CD4-positive, alpha-beta memory T cell (primary cell): ENCODE results near the gene SUGCT. TPM values are rescaled to one million over a fixed set of nuclear protein-coding genes. Genes with fewer than 3 reads are reported as not detected.

ENCODE experiments used
- CTCF ChIA-PET: fragments of 350-600 bp; sonication (Branson Sonifier 250); formaldehyde crosslinking; loops from one replicate; lab custom pipeline; 2021; ENCODE audit warnings: inconsistent platforms; ENCODE audit not compliant: partially characterized antibody; lab: Charles Lee
- POLR2A ChIA-PET: fragments of 350-600 bp; sonication (Branson Sonifier 250); formaldehyde crosslinking; loops from one replicate; lab custom pipeline; 2021; ENCODE audit not compliant: partially characterized antibody; lab: Charles Lee
- DNase-seq, 5 donors: peaks; one replicate each; pipeline versions ENCODE4 v3.0.0 to v3.0.0-alpha.2; 2020 to 2022; ENCODE audit warnings: mixed read lengths in 1 of 5
- H3K27ac ChIP-seq: one replicate; pipeline ENCODE4 v1.7.0; 2013; ENCODE audit warnings: low read depth, low read length
- H3K27me3 ChIP-seq: 2 replicates; pipeline ENCODE4 v1.7.0; 2013; ENCODE audit warnings: mild to moderate bottlenecking, low read length, moderate library complexity; ENCODE audit not compliant: insufficient read depth
- H3K36me3 ChIP-seq: 2 replicates; pipeline ENCODE4 v1.7.0; 2013; ENCODE audit warnings: mild to moderate bottlenecking, low read length, moderate library complexity; ENCODE audit not compliant: insufficient read depth
- H3K4me1 ChIP-seq: 2 replicates; pipeline ENCODE4 v1.7.0; 2013; ENCODE audit warnings: mild to moderate bottlenecking, low read length, moderate library complexity; ENCODE audit not compliant: insufficient read depth
- H3K4me3 ChIP-seq, 2 donors: one replicate each; pipeline ENCODE4 v1.7.0; 2013; ENCODE audit warnings: low read length in 2 of 2, mild to moderate bottlenecking in 1 of 2
- H3K9me3 ChIP-seq, 2 donors: one replicate each; pipeline ENCODE4 v1.7.0; 2013; ENCODE audit warnings: low read length in 2 of 2, control low read depth in 1 of 2; ENCODE audit not compliant: control insufficient read depth in 1 of 2
- H3K27ac Mint-ChIP-seq, 7 donors: one replicate each; pipeline ENCODE4 v1.8.0; 2020 to 2021; ENCODE audit warnings: mixed read lengths in 7 of 7, mild to moderate bottlenecking in 6 of 7, inconsistent platforms in 3 of 7, moderate library complexity in 3 of 7
- H3K27me3 Mint-ChIP-seq, 2 donors: one replicate each; pipeline ENCODE4 v1.8.0; 2020 to 2021; ENCODE audit warnings: mixed read lengths in 2 of 2
- H3K36me3 Mint-ChIP-seq, 2 donors: one replicate each; pipeline ENCODE4 v1.8.0; 2020 to 2021; ENCODE audit warnings: mixed read lengths in 2 of 2, inconsistent platforms in 1 of 2, mild to moderate bottlenecking in 1 of 2
- H3K4me1 Mint-ChIP-seq, 4 donors: one replicate each; pipeline ENCODE4 v1.8.0; 2020 to 2021; ENCODE audit warnings: mixed read lengths in 4 of 4, mild to moderate bottlenecking in 1 of 4
- H3K4me3 Mint-ChIP-seq, 8 donors: one replicate each; pipeline ENCODE4 v1.8.0; 2020 to 2021; ENCODE audit warnings: mixed read lengths in 8 of 8, mild to moderate bottlenecking in 7 of 8, moderate library complexity in 6 of 8, inconsistent platforms in 3 of 8
- H3K9me3 Mint-ChIP-seq, 8 donors: one replicate each; pipeline ENCODE4 v1.8.0; 2020 to 2021; ENCODE audit warnings: mixed read lengths in 8 of 8, mild to moderate bottlenecking in 5 of 8, inconsistent platforms in 3 of 8, moderate library complexity in 1 of 8
- intact Hi-C: fragments of 100-400 bp; cut with micrococcal nuclease; formaldehyde crosslinking; loops from one replicate; pipeline ENCODE4 v1.15.1; 2023
- polyA plus RNA-seq, 2 donors: library from polyadenylated mRNA; unstranded; fragments of 300-500 nt; fragmentation: Illumina TruSeq; gene quantifications; one replicate each; pipeline ENCODE4 v1.2.3, GENCODE V29; 2021
- total RNA-seq, 2 experiments: library from RNA; stranded (reverse); gene quantifications; one replicate each; pipeline ENCODE4 v1.2.3, GENCODE V29; 2021

SUGCT gene
- 1 to 10 TPM; 1.7 to 4.4 TPM for total RNA-seq
- polyA plus RNA-seq: under 1 TPM; 0.41 to 0.80 TPM

DNA sequence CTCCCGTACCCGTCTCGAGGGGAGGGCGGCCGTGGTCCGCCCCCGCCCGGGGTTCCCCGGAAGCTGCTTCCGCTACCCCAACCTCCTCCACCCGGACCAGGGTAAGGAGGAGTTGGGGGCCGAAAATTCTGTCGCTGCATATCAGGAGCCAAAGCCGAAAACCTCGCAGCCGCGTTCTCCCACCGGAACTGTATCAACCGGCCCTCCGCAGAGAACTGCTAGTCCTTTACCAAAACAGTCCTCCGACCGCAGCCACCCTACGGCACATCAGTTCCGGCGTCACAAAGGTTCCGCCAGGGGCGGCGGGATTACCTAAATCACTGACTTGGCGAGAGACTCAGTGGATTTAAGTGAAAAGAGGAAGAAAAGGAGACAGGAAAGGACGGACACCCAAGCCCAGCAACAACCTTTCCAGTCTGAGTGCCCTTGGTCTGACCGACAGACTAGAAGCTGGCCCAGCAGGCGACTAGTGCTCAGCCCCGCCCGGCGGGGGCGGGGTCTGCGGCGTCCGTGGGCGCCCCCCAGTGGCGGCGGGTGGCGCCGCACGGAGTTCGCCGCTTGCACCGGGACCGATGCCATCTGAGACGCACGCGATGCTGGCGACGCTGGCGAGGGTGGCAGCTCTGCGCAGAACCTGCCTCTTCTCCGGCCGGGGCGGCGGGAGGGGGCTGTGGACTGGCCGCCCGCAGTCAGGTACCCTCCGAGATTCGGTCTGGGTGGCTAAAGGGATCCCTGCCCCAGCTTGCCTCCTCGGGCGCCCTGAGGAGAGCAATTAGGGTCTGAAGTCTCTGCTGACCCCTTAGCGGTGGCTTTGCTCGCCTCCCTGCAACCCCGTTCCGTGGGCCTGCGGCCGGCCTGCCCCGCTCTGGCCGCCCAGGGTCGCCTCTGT is at the start of gene SUGCT, which contains the start of gene MPLKIP:
Gene SUGCT, plus strand, starts transcription at position 578 of the 889 bp plus-strand sequence.
Gene MPLKIP, minus strand, starts transcription at position 195 of the 889 bp plus-strand sequence. Its CDS starts 55 bp downstream, at position 140.
- CTCF ChIA-PET: interaction anchor here (0.6 to 2.1 kb wide), 8 partner anchors 9 to 511 kb away, joined by 3 to 8 read pairs (median 4); partner anchors contain the start of gene RALA

DNA sequence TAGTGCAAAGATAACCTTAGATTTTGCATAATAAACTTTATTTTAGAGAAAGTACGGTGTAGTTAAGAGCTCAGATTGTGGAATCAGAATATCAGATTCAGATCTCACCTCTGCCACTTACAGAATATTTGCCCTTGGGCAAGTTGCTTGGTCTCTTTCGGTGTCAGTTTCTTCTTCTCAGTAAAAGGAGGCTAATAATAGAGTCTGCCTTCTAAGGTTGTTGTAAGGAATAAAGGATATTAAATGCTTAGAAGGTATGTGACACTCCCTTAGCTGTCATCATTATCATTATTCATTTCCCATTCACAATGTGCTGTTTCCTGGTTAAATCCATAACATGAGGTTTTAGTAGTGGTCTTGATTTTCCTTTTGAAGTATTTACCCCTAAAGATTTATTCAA is 42.6 kb upstream of the SUGCT start:
- no peak overlapping the region for H3K27ac Mint-ChIP-seq
- H3K36me3 ChIP-seq: peaks cover 52% of the 10 kb centered on the region
- no peak overlapping the region for H3K4me3 Mint-ChIP-seq
- no peaks in the 10 kb centered on the region for H3K9me3 ChIP-seq
- H3K9me3 Mint-ChIP-seq: no peaks in the 10 kb centered on the region
- no peak for DNase-seq
- no peak overlapping the region for H3K27ac ChIP-seq
- no peaks in the 10 kb centered on the region for H3K27me3 ChIP-seq
- no peaks in the 10 kb centered on the region for H3K27me3 Mint-ChIP-seq
- ChIA-PET CTCF (no interaction called here), POLR2A (interaction anchor here (0.7 kb wide), 1 partner anchor 512 kb away, joined by 3 read pairs; no protein-coding TSS in a partner anchor)
- intact Hi-C loops: no loop called here
- no peaks in the 10 kb centered on the region for H3K4me1 ChIP-seq
- no peak overlapping the region for H3K4me3 ChIP-seq
- H3K4me1 Mint-ChIP-seq: peaks cover 0 to 3% (median 2%) of the 10 kb centered on the region in 4 donors
- H3K36me3 Mint-ChIP-seq: peaks cover 42 to 63% of the 10 kb centered on the region in 2 donors

More for the DNA sequence above, at the start of gene SUGCT, which contains the start of gene MPLKIP:
- peaks cover 38% of the 10 kb centered on the region for H3K4me1 ChIP-seq
- Mint-ChIP-seq H3K9me3 (no peaks in the 10 kb centered on the region), H3K4me1 (peaks cover 15 to 49% (median 27%) of the 10 kb centered on the region in 4 donors), H3K27me3 (peaks cover 0 to 4% of the 10 kb centered on the region in 2 donors), H3K36me3 (peaks cover 0 to 15% of the 10 kb centered on the region in 2 donors), H3K4me3 (peak within 1 kb of the TSS; percentile 93 to 100 (median 98)), H3K27ac (peak within 1 kb of the TSS; percentile 94 to 100 (median 98))
- DNase-seq: peak; percentile 87 to 93 (median 90)
- no peaks in the 10 kb centered on the region for H3K9me3 ChIP-seq
- peak within 1 kb of the TSS; percentile 87 for H3K27ac ChIP-seq
- H3K4me3 ChIP-seq: peak within 1 kb of the TSS; percentile 98 to 99
- H3K27me3 ChIP-seq: no peaks in the 10 kb centered on the region
- POLR2A ChIA-PET: interaction anchor here (0.7 to 4.0 kb wide), 7 partner anchors 12 to 568 kb away, joined by 3 to 54 read pairs (median 4); partner anchors contain the start of genes CDK13, RALA and YAE1
- intact Hi-C loops: loop anchor here (1.0 to 5.0 kb wide), 5 partner anchors 185 to 1227 kb away; partner anchors contain the start of genes VPS41 and YAE1
- no peaks in the 10 kb centered on the region for H3K36me3 ChIP-seq

DNA sequence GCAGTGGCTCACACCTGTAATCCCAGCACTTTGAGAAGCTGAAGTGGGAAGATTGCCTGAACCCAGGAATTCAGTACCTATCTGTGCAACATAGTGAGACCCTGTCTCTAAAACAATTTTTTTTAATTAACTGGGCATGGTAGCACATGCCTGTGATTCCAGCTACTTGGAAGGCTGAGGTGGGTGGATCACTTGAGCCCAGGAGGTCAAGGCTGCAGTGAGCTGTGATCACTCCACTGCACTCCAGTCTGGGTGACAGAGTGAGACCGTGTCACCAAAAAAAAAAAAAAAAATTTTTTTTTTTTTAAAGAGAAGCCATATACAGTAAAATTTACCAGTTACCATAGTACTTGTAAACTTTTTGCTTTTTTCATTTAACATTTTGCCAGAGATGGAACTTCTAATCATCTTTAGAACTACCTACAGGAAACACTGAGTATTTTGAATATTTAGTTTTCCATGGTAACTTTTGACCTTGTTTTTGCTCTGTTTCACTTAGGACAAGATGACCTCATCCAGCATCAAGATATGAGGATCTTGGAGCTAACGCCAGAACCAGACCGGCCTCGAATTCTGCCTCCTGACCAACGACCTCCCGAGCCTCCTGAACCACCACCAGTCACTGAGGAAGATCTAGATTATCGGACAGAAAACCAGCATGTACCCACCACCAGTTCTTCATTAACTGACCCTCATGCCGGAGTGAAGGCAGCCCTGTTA is 41.0 kb upstream of the SUGCT start:
- H3K27me3 ChIP-seq: no peaks in the 10 kb centered on the region
- no peaks in the 10 kb centered on the region for H3K27me3 Mint-ChIP-seq
- H3K4me1 Mint-ChIP-seq: peaks cover 0 to 7% (median 3%) of the 10 kb centered on the region in 4 donors
- no peak for DNase-seq
- ChIA-PET CTCF (no interaction called here), POLR2A (no interaction called here)
- H3K36me3 ChIP-seq: peaks cover 42% of the 10 kb centered on the region
- peaks cover 37 to 56% of the 10 kb centered on the region in 2 donors for H3K36me3 Mint-ChIP-seq
- no peaks in the 10 kb centered on the region for H3K9me3 Mint-ChIP-seq
- peak overlapping the region in 4 of 7 donors; percentile 15 to 54 (median 32) for H3K27ac Mint-ChIP-seq
- no peaks in the 10 kb centered on the region for H3K4me1 ChIP-seq
- no peaks in the 10 kb centered on the region for H3K9me3 ChIP-seq
- no peak overlapping the region for H3K4me3 ChIP-seq
- intact Hi-C loops: no loop called here
- peak overlapping the region in 1 of 8 donors; percentile 26 for H3K4me3 Mint-ChIP-seq
- H3K27ac ChIP-seq: no peak overlapping the region

DNA sequence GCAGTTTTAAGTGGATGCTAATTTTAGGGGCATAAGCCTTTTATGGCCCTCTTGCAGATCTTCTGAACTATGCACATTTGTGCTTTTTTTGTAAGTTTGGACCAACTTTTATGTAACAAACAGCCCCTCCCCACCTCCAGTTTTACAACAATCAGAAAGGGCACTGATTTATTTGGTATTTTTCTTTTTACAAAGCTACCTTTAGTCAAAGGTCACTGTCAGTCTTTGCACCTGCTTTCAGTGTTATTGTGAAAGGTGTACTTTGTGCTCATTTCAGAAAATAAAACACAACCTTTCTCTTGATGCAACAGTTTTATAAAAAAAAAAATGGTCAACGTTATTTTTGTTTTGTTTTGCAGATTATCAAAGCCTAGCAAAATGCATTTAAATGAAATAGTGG is 39.6 kb upstream of the SUGCT start:
- Histone ChIP-seq H3K36me3 (peaks cover 36% of the 10 kb centered on the region), H3K4me1 (no peaks in the 10 kb centered on the region), H3K9me3 (no peaks in the 10 kb centered on the region), H3K27ac (no peak overlapping the region), H3K4me3 (no peak overlapping the region), H3K27me3 (no peaks in the 10 kb centered on the region)
- Mint-ChIP-seq H3K4me3 (no peak overlapping the region), H3K36me3 (peaks cover 27 to 45% of the 10 kb centered on the region in 2 donors), H3K27me3 (no peaks in the 10 kb centered on the region), H3K4me1 (peaks cover 0 to 7% (median 5%) of the 10 kb centered on the region in 4 donors), H3K9me3 (no peaks in the 10 kb centered on the region), H3K27ac (peak overlapping the region in 3 of 7 donors; percentile 22 to 47 (median 41))
- intact Hi-C loops: no loop called here
- ChIA-PET CTCF (interaction anchor here (1.2 kb wide), 1 partner anchor 199 kb away, joined by 3 read pairs; no protein-coding TSS in a partner anchor), POLR2A (no interaction called here)
- DNase-seq: no peak

DNA sequence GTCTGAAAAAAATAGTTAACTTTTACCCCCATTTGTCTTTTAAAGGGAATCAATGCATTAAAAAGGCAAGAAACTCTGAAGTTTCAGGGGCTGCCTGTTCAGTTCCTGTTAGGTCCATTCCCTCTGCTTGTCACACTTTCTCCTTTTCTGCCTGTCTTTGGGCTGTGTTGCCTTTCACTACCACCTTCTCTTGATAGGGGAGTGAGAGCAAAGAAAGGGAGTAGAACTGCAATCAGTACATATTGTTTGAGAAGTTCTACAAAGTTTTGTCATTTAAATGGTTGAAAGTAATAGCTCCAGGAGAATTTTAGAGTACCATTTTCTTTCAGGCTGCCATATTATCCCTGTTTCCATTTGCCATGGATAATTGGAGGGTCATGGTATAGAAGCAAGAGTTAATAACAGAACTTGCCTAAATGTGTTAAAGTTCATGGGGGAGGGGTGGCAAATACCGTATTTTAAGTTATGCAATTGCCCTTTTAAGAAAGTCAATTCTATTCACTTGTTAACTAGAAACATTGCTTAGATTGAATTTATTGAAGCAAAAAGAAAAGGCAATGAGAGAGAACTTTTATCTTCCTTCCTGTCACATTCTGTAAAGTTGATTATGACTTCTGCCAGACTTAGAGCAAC is 39.0 kb upstream of the SUGCT start:
- no peaks in the 10 kb centered on the region for H3K9me3 Mint-ChIP-seq
- H3K4me3 Mint-ChIP-seq: no peak overlapping the region
- no peak for DNase-seq
- H3K9me3 ChIP-seq: no peaks in the 10 kb centered on the region
- no peaks in the 10 kb centered on the region for H3K27me3 ChIP-seq
- H3K36me3 Mint-ChIP-seq: peaks cover 27 to 43% of the 10 kb centered on the region in 2 donors
- no peak overlapping the region for H3K27ac ChIP-seq
- intact Hi-C loops: no loop called here
- CTCF ChIA-PET: interaction anchor here (1.2 kb wide), 1 partner anchor 200 kb away, joined by 3 read pairs; no protein-coding TSS in a partner anchor
- peak overlapping the region in 4 of 7 donors; percentile 1 to 80 (median 58) for H3K27ac Mint-ChIP-seq
- H3K27me3 Mint-ChIP-seq: no peaks in the 10 kb centered on the region
- no peak overlapping the region for H3K4me3 ChIP-seq
- peaks cover 0 to 7% (median 5%) of the 10 kb centered on the region in 4 donors for H3K4me1 Mint-ChIP-seq
- POLR2A ChIA-PET: no interaction called here
- H3K36me3 ChIP-seq: peaks cover 36% of the 10 kb centered on the region
- no peaks in the 10 kb centered on the region for H3K4me1 ChIP-seq

DNA sequence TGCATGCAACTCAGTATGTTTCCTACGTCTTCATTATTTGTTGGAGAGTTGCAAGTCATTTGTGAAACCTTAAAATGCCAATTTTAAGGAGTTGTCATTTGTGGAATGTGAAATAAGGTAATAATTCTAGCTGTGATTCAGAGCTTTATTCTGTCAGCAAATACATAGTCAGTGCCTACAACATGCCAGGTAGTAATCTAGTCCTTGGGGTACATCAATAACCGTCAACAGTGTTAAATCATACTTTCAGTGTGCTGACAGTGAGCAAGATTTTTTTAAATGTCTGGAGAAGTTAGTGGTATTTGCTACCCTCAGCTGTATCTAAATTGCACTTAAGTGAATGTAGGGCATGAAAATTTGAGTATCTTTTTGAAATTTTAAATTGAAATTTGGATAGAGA is 37.1 kb upstream of the SUGCT start:
- Histone ChIP-seq H3K36me3 (peaks cover 27% of the 10 kb centered on the region), H3K27ac (no peak overlapping the region), H3K4me3 (no peak overlapping the region), H3K4me1 (no peaks in the 10 kb centered on the region), H3K9me3 (no peaks in the 10 kb centered on the region), H3K27me3 (no peaks in the 10 kb centered on the region)
- no peak for DNase-seq
- ChIA-PET POLR2A (interaction anchor here (1.1 kb wide), 1 partner anchor 37 kb away, joined by 3 read pairs; the partner anchor contains the start of genes MPLKIP and SUGCT), CTCF (no interaction called here)
- Mint-ChIP-seq H3K36me3 (peaks cover 22 to 30% of the 10 kb centered on the region in 2 donors), H3K9me3 (no peaks in the 10 kb centered on the region), H3K27ac (peak overlapping the region in 1 of 7 donors; percentile 57), H3K27me3 (no peaks in the 10 kb centered on the region), H3K4me3 (no peak overlapping the region), H3K4me1 (peaks cover 0 to 7% (median 5%) of the 10 kb centered on the region in 4 donors)
- intact Hi-C loops: no loop called here
